Activated T-cell treated with anti-CD3 and anti-CD28 coated beads, Interleukin-2, amount 50 U/mL, for 48 hours (primary cell): ENCODE measurements around the gene MEGF6.

Experiments
- DNase-seq, 2 experiments: peaks; one replicate each; pipeline ENCODE4 v3.0.0-alpha.2; 2020

Gene MEGF6

GRCh38 chr1:3611170-3612019, at the start of gene MEGF6:
Gene MEGF6 (minus strand): TSS chr1:3611508. CDS start chr1:3611268, 240 bp downstream.
- DNase-seq: peak; percentile 67 to 72

GRCh38 chr1:3660704-3661103, 49.4 kb upstream of the MEGF6 start:
- no peak for DNase-seq

- DNase-seq: no peak
Observed at GRCh38 chr1:3659093-3659492, 47.8 kb upstream of the MEGF6 start.

GRCh38 chr1:3658231-3658615, 46.9 kb upstream of the MEGF6 start:
- DNase-seq: no peak

GRCh38 chr1:3657578-3658230, 46.4 kb upstream of the MEGF6 start:
- no peak for DNase-seq

- no peak for DNase-seq
Observed at GRCh38 chr1:3657096-3657475, 45.8 kb upstream of the MEGF6 start.

- no peak for DNase-seq
Observed at GRCh38 chr1:3656450-3657095, 45.3 kb upstream of the MEGF6 start.

- no peak for DNase-seq
Observed at GRCh38 chr1:3654549-3655281, 43.4 kb upstream of the MEGF6 start.

- DNase-seq: no peak
Observed at GRCh38 chr1:3653286-3653618, 41.9 kb upstream of the MEGF6 start.

- DNase-seq: no peak
Observed at GRCh38 chr1:3652548-3653285, 41.4 kb upstream of the MEGF6 start.

- DNase-seq: peak; percentile 34 to 39
Observed at GRCh38 chr1:3651930-3652547, 40.7 kb upstream of the MEGF6 start, which contains the start of gene TP73. Gene TP73 (plus strand): TSS chr1:3652516. CDS start chr1:3682366, 29,850 bp downstream.

- peak; percentile 40 to 42 for DNase-seq
Observed at GRCh38 chr1:3651026-3651929, 40.0 kb upstream of the MEGF6 start.

- peak; percentile 28 to 29 for DNase-seq
Observed at GRCh38 chr1:3650248-3651025, 39.1 kb upstream of the MEGF6 start.

GRCh38 chr1:3649342-3650247, 38.3 kb upstream of the MEGF6 start, which contains the start of gene WRAP73:
Gene WRAP73 (minus strand): TSS chr1:3650103. CDS start chr1:3649999, 104 bp downstream.
- peak; percentile 87 to 92 for DNase-seq

GRCh38 chr1:3646596-3646995, 35.3 kb upstream of the MEGF6 start:
- DNase-seq: no peak

GRCh38 chr1:3645666-3646355, 34.5 kb upstream of the MEGF6 start:
- DNase-seq: no peak

- no peak for DNase-seq
Observed at GRCh38 chr1:3645247-3645646, 33.9 kb upstream of the MEGF6 start.

- no peak for DNase-seq
Observed at GRCh38 chr1:3644273-3644672, 33.0 kb upstream of the MEGF6 start.
